ENCODE results near the gene CXXC1. TPM values are rescaled to one million over a fixed set of nuclear protein-coding genes. Genes with fewer than 3 reads are reported as not detected.

Gene CXXC1
- total and polyA plus RNA-seq, 2 of the 13 experiments (the other 11 are each of a cell fraction or from before 2014, with no cell fraction given), result 32.9 to 39.0 TPM

DNA sequence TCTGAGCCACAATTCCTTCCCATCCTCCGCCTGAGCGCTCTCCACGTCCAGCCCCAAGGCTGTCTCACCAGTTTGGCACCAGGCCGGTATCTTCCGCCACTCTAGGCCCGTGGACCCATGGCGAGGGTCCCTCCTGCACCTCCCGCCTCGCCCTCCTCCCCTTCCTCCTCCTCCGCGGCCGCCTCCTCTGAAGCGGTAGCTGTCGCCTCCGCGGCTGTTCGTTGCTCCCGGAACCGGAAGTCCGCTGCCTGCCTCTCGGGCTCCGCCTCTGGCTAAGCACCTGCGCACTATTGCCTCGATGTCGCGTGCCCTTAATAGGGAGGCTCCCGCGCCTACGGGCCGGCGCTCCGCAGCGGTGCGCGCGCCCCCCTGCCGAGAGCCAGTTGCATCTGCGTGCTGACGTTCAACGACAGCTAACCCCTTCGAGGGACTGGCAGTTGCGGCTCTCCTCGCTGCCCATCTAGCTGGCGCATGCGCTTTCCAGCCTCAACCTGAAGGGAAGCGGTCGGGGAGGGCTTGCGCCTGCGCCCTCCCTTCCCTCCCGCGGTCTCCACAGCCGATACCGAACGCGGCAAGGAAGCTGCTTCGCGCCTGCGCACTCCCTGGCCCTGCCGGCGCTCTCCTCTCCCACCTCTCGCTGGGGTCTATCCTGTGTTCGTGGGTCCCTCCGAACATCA lies 6.1 kb downstream of the CXXC1 start, which contains the start of gene MBD1 (continued):
- TF ChIP-seq NONO (IDR thresholded peaks at IDR 0.05) (no peak), NONO (CRISPR knock-in tag; conservative IDR thresholded peaks at IDR 0.05) (peak; percentile 90), ZNF773 (CRISPR knock-in tag; IDR thresholded peaks at IDR 0.05; ENCODE audit: borderline replicate concordance) (0 out of 2 replicates have a peak, but pooled peaks have one; percentile 73), ZNF253 (CRISPR knock-in tag; IDR thresholded peaks at IDR 0.05; ENCODE audit: borderline replicate concordance) (peak; percentile 82; the same call in 1 of the 2 replicates), ZSCAN31 (CRISPR knock-in tag; IDR thresholded peaks at IDR 0.05; ENCODE audit: low read depth) (no peak; the same call in 1 of the 2 replicates), ZFP90 (CRISPR knock-in tag; IDR thresholded peaks at IDR 0.05; ENCODE audit: borderline replicate concordance) (peak; percentile 47; the same call in 1 of the 2 replicates), ZKSCAN8 (CRISPR knock-in tag; IDR thresholded peaks at IDR 0.05; ENCODE audit: borderline replicate concordance) (peak; percentile 53; the same call in 1 of the 2 replicates), RXRA (CRISPR knock-in tag; IDR thresholded peaks at IDR 0.05) (peak; percentile 71; the same call in 1 of the 2 replicates), MED1 (CRISPR knock-in tag; IDR thresholded peaks at IDR 0.05) (peak; percentile 56; the same call in 1 of the 2 replicates), ZNF598 (CRISPR knock-in tag; IDR thresholded peaks at IDR 0.05; ENCODE audit: borderline replicate concordance) (peak; percentile 75; the same call in 1 of the 2 replicates), ARNTL (CRISPR knock-in tag; IDR thresholded peaks at IDR 0.05) (0 out of 2 replicates have a peak, but pooled peaks have one; percentile 20), KDM2A (CRISPR knock-in tag; IDR thresholded peaks at IDR 0.05; ENCODE audit: borderline replicate concordance, low read depth) (peak; percentile 93), HOXD1 (CRISPR knock-in tag; IDR thresholded peaks at IDR 0.05) (0 out of 2 replicates have a peak, but pooled peaks have one; percentile 69), ZNF501 (CRISPR knock-in tag; IDR thresholded peaks at IDR 0.05) (peak; percentile 95), IRF2 (CRISPR knock-in tag; IDR thresholded peaks at IDR 0.05) (peak; percentile 79; the same call in 1 of the 2 replicates), STAT5B (CRISPR knock-in tag; IDR thresholded peaks at IDR 0.05) (0 out of 2 replicates have a peak, but pooled peaks have one; percentile 14), KLF13 (CRISPR knock-in tag; IDR thresholded peaks at IDR 0.05) (0 out of 2 replicates have a peak, but pooled peaks have one; percentile 27), SAP130 (CRISPR knock-in tag; IDR thresholded peaks at IDR 0.05; ENCODE audit: low read depth) (peak; percentile 95), KDM5B (CRISPR knock-in tag; IDR thresholded peaks at IDR 0.05; ENCODE audit: borderline replicate concordance) (peak; percentile 93), ZNF350 (CRISPR knock-in tag; IDR thresholded peaks at IDR 0.05; ENCODE audit: borderline replicate concordance, low read depth) (peak; percentile 57; the same call in 1 of the 2 replicates), NKX3-1 (CRISPR knock-in tag; IDR thresholded peaks at IDR 0.05) (peak; percentile 47; the same call in 1 of the 2 replicates), ZNF337 (CRISPR knock-in tag; IDR thresholded peaks at IDR 0.05; ENCODE audit: borderline replicate concordance, low read depth) (no peak)
- TF ChIP-seq, protein P1, sequence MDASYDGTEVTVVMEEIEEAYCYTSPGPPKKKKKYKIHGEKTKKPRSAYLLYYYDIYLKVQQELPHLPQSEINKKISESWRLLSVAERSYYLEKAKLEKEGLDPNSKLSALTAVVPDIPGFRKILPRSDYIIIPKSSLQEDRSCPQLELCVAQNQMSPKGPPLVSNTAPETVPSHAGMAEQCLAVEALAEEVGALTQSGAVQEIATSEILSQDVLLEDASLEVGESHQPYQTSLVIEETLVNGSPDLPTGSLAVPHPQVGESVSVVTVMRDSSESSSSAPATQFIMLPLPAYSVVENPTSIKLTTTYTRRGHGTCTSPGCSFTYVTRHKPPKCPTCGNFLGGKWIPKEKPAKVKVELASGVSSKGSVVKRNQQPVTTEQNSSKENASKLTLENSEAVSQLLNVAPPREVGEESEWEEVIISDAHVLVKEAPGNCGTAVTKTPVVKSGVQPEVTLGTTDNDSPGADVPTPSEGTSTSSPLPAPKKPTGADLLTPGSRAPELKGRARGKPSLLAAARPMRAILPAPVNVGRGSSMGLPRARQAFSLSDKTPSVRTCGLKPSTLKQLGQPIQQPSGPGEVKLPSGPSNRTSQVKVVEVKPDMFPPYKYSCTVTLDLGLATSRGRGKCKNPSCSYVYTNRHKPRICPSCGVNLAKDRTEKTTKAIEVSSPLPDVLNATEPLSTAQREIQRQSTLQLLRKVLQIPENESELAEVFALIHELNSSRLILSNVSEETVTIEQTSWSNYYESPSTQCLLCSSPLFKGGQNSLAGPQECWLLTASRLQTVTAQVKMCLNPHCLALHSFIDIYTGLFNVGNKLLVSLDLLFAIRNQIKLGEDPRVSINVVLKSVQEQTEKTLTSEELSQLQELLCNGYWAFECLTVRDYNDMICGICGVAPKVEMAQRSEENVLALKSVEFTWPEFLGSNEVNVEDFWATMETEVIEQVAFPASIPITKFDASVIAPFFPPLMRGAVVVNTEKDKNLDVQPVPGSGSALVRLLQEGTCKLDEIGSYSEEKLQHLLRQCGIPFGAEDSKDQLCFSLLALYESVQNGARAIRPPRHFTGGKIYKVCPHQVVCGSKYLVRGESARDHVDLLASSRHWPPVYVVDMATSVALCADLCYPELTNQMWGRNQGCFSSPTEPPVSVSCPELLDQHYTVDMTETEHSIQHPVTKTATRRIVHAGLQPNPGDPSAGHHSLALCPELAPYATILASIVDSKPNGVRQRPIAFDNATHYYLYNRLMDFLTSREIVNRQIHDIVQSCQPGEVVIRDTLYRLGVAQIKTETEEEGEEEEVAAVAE (CRISPR knock-in tag; IDR thresholded peaks at IDR 0.05; ENCODE audit: borderline replicate concordance), result peak; percentile 57; the same call in 1 of the 2 replicates
- TF ChIP-seq, protein P2, sequence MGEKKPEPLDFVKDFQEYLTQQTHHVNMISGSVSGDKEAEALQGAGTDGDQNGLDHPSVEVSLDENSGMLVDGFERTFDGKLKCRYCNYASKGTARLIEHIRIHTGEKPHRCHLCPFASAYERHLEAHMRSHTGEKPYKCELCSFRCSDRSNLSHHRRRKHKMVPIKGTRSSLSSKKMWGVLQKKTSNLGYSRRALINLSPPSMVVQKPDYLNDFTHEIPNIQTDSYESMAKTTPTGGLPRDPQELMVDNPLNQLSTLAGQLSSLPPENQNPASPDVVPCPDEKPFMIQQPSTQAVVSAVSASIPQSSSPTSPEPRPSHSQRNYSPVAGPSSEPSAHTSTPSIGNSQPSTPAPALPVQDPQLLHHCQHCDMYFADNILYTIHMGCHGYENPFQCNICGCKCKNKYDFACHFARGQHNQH (CRISPR knock-in tag; IDR thresholded peaks at IDR 0.05), result peak; percentile 87; the same call in 1 of the 2 replicates
